H1 (cell line): ENCODE data around the gene ZCRB1. TPM values are rescaled to one million over a fixed set of nuclear protein-coding genes. Genes with fewer than 3 reads are reported as not detected.

Experiments
- CTCF ChIA-PET: fragments of 300-600 bp; sonication (Branson Sonifier 250); formaldehyde crosslinking; loops from one replicate; lab custom pipeline; 2021; ENCODE audit not compliant: partially characterized antibody; lab: Charles Lee
- POLR2A ChIA-PET: fragments of 300-600 bp; sonication (Branson Sonifier 250); formaldehyde crosslinking; loops from one replicate; lab custom pipeline; 2021; ENCODE audit warnings: inconsistent platforms; ENCODE audit not compliant: partially characterized antibody; lab: Charles Lee
- DNase-seq, 2 experiments: peaks; one replicate each; pipeline versions ENCODE4 v3.0.0 to v3.0.0-alpha.2; 2010 to 2022; ENCODE audit warnings: low spot score in 2 of 2, low read depth in 1 of 2, mixed read lengths in 1 of 2
- FAIRE-seq: peaks from 2 replicates; lab custom pipeline; 2011; peaks lifted over from hg19 to GRCh38; lab: Jason Lieb, UNC
- H2AFZ ChIP-seq: 2 replicates; pipeline ENCODE4 v1.8.1; 2012; ENCODE audit warnings: low read length, inconsistent platforms
- H2AK5ac ChIP-seq: 2 replicates; pipeline ENCODE4 v1.6.1; 2013; ENCODE audit warnings: low read depth, low read length
- H2BK120ac ChIP-seq: replicated peaks from 2 replicates; pipeline ENCODE3; 2013; ENCODE audit warnings: low read depth, low read length, inconsistent platforms
- H2BK12ac ChIP-seq: 2 replicates; pipeline ENCODE4 v1.6.1; 2013; ENCODE audit warnings: low read depth, low read length
- H2BK15ac ChIP-seq: 2 replicates; pipeline ENCODE4 v1.6.1; 2013; ENCODE audit warnings: low read length
- H2BK20ac ChIP-seq: 2 replicates; pipeline ENCODE4 v1.6.1; 2013; ENCODE audit warnings: low read length
- H2BK5ac ChIP-seq: 2 replicates; pipeline ENCODE4 v1.6.1; 2013; ENCODE audit warnings: low read depth, low read length
- H3K14ac ChIP-seq: 2 replicates; pipeline ENCODE4 v1.6.1; 2013; ENCODE audit warnings: inconsistent platforms; ENCODE audit not compliant: insufficient read length
- H3K18ac ChIP-seq: 2 replicates; pipeline ENCODE4 v1.6.1; 2013; ENCODE audit warnings: low read length; ENCODE audit errors: extremely low read depth
- H3K23ac ChIP-seq: 2 replicates; pipeline ENCODE4 v1.6.1; 2013; ENCODE audit warnings: inconsistent platforms; ENCODE audit not compliant: insufficient read length
- H3K23me2 ChIP-seq: 2 replicates; pipeline ENCODE4 v1.6.1; 2013; ENCODE audit warnings: low read depth, low read length
- H3K27ac ChIP-seq: 2 replicates; pipeline ENCODE4 v1.6.1; 2011; ENCODE audit warnings: low read depth, low read length, inconsistent platforms
- H3K27me3 ChIP-seq, 4 experiments: replicated peaks in 1 of 4; 1 replicate in 1 of 4; 2 replicates in 3 of 4; pipeline versions ENCODE4 v1.6.1 to v1.8.1; 2011 to 2013; ENCODE audit warnings: low read length in 3 of 4, mild to moderate bottlenecking in 3 of 4, inconsistent platforms in 2 of 4, mixed read lengths in 2 of 4, moderate library complexity in 1 of 4; ENCODE audit not compliant: control insufficient read depth in 3 of 4, insufficient read depth in 3 of 4; ENCODE audit errors: extremely low read depth in 1 of 4
- H3K36me3 ChIP-seq, 4 experiments: 2 replicates each; pipeline versions ENCODE4 v1.6.1 to v1.8.1; 2011 to 2013; ENCODE audit warnings: mild to moderate bottlenecking in 4 of 4, low read length in 3 of 4, moderate library complexity in 2 of 4, control low read depth in 1 of 4, inconsistent platforms in 1 of 4; ENCODE audit not compliant: insufficient read depth in 4 of 4, control insufficient read depth in 2 of 4
- H3K4ac ChIP-seq: replicated peaks from 2 replicates; pipeline ENCODE3; 2013; ENCODE audit warnings: low read length, low read depth, mixed read lengths, inconsistent platforms; ENCODE audit not compliant: insufficient read length
- H3K4me1 ChIP-seq, 4 experiments: replicated peaks in 1 of 4; 1 replicate in 1 of 4; 2 replicates in 3 of 4; pipeline versions ENCODE4 v1.6.1 to v1.8.1; 2011 to 2013; ENCODE audit warnings: low read length in 3 of 4, inconsistent platforms in 2 of 4, mixed read lengths in 1 of 4; ENCODE audit not compliant: insufficient read depth in 4 of 4, control insufficient read depth in 3 of 4
- H3K4me2 ChIP-seq, 2 experiments: 2 replicates each; pipeline versions ENCODE4 v1.6.1 to v1.8.1; 2011 to 2013; ENCODE audit warnings: low read depth in 2 of 2, low read length in 2 of 2, control low read depth in 1 of 2, inconsistent platforms in 1 of 2, mild to moderate bottlenecking in 1 of 2; ENCODE audit not compliant: insufficient read depth in 1 of 2
- H3K4me3 ChIP-seq, 4 experiments: fragments of 200-600, 300-600 bp in 1 of 4; sonication (generic), shearing (Covaris generic), sonication (Bioruptor Twin) in 1 of 4; 2 replicates each; pipeline versions ENCODE4 v1.5.1 to v1.8.1; 2011 to 2016; ENCODE audit warnings: low read length in 4 of 4, low read depth in 3 of 4, control low read depth in 2 of 4, inconsistent platforms in 2 of 4, mild to moderate bottlenecking in 2 of 4, mixed read lengths in 1 of 4, moderate library complexity in 1 of 4; ENCODE audit not compliant: insufficient read depth in 2 of 4; ENCODE audit errors: extremely low read depth in 1 of 4
- H3K56ac ChIP-seq: replicated peaks from 2 replicates; pipeline ENCODE3; 2013; ENCODE audit warnings: low read depth, mild to moderate bottlenecking, mixed read lengths, low read length, inconsistent platforms; ENCODE audit not compliant: insufficient read length
- H3K79me1 ChIP-seq: 2 replicates; pipeline ENCODE4 v1.6.1; 2013; ENCODE audit warnings: low read depth, low read length, control low read depth
- H3K79me2 ChIP-seq, 2 experiments: 2 replicates each; pipeline versions ENCODE4 v1.6.1 to v1.8.1; 2012 to 2013; ENCODE audit warnings: low read length in 2 of 2, mild to moderate bottlenecking in 2 of 2, inconsistent platforms in 1 of 2; ENCODE audit not compliant: insufficient read depth in 2 of 2, control insufficient read depth in 1 of 2
- H3K9ac ChIP-seq, 4 experiments: replicated peaks in 1 of 4; 1 replicate in 1 of 4; 2 replicates in 3 of 4; pipeline versions ENCODE4 v1.6.1 to v1.8.1; 2011 to 2013; ENCODE audit warnings: low read depth in 3 of 4, low read length in 3 of 4, control low read depth in 2 of 4, mild to moderate bottlenecking in 2 of 4, moderate library complexity in 2 of 4, inconsistent platforms in 1 of 4; ENCODE audit errors: extremely low read depth in 1 of 4
- H3K9me3 ChIP-seq, 2 experiments: 2 replicates each; pipeline versions ENCODE4 v1.6.1 to v1.8.1; 2012 to 2013; ENCODE audit warnings: mild to moderate bottlenecking in 2 of 2, moderate library complexity in 2 of 2, control low read depth in 1 of 2, inconsistent platforms in 1 of 2, low read depth in 1 of 2, low read length in 1 of 2, mixed read lengths in 1 of 2; ENCODE audit not compliant: insufficient read depth in 2 of 2
- H4K20me1 ChIP-seq, 2 experiments: replicated peaks in 1 of 2; 2 replicates each; pipeline versions ENCODE3 to v1.8.1; 2011 to 2013; ENCODE audit warnings: inconsistent platforms in 2 of 2, low read length in 2 of 2, mild to moderate bottlenecking in 1 of 2; ENCODE audit not compliant: insufficient read depth in 2 of 2, control insufficient read depth in 1 of 2
- H4K5ac ChIP-seq: 2 replicates; pipeline ENCODE4 v1.6.1; 2013; ENCODE audit warnings: low read length, low read depth, mixed read lengths, inconsistent platforms; ENCODE audit not compliant: insufficient read length
- H4K8ac ChIP-seq: 2 replicates; pipeline ENCODE4 v1.8.0; 2013; ENCODE audit warnings: mild to moderate bottlenecking, moderate library complexity, low read length, inconsistent platforms; ENCODE audit not compliant: insufficient read depth; ENCODE audit errors: extremely low read depth
- H4K91ac ChIP-seq: replicated peaks from 2 replicates; pipeline ENCODE3; 2013; ENCODE audit warnings: low read length, mixed read lengths, inconsistent platforms; ENCODE audit not compliant: insufficient read length
- EZH2 ChIP-seq: fragments of 200-600 bp; sonication (generic); IDR thresholded peaks from 2 replicates; pipeline ENCODE4 v1.7.1; 2012; ENCODE audit warnings: low read depth, mild to moderate bottlenecking, moderate library complexity, low read length, inconsistent platforms; ENCODE audit not compliant: severe bottlenecking
- SP2 ChIP-seq: IDR thresholded peaks from 2 replicates; pipeline ENCODE4 v1.6.1; 2012; ENCODE audit warnings: mild to moderate bottlenecking, low read length, inconsistent platforms
- WGBS, 2 experiments: shearing (Covaris generic) in 1 of 2; methylation state at CpG; one replicate each; pipeline versions ENCODE4 v1.1.6 to v1.1.7; 2013 to 2015; ENCODE audit warnings: low lambda C conversion rate in 2 of 2, mixed read lengths in 2 of 2, inconsistent platforms in 1 of 2, low coverage in 1 of 2, missing lambda C conversion rate in 1 of 2; ENCODE audit not compliant: insufficient replicate concordance in 2 of 2, insufficient coverage in 1 of 2, insufficient read length in 1 of 2; ENCODE audit errors: extremely low coverage in 1 of 2, missing lambda C conversion rate in 1 of 2; 5-methylcytosine and 5-hydroxymethylcytosine counted together
- polyA plus RNA-seq, 7 experiments: library from polyadenylated mRNA; depleted of rRNA in 3 of 7; stranded (reverse) in 5 of 7; unstranded in 2 of 7; fragments of >200 nt in 5 of 7; fragments of 200-250 nt in 2 of 7; gene quantifications; 1 replicate in 5 of 7; 2 replicates in 1 of 7; 4 replicates in 1 of 7; pipeline versions ENCODE4 v1.2.1 to v1.2.3, GENCODE V29; 2011 to 2013; ENCODE audit warnings: missing spikeins in 2 of 7, mixed read lengths in 2 of 7
- total RNA-seq: library from RNA; stranded (reverse); fragmentation: NEBNext Ultra II Directional; extraction: Animal tissue kit (Norgen Biotek cat#: 25700); gene quantifications from 2 replicates; pipeline ENCODE4 v1.2.1, GENCODE V29; 2021

ZCRB1 gene
- total and polyA plus RNA-seq, 2 of the 8 experiments (the other 6 are each of a cell fraction or from before 2014, with no cell fraction given) = 22.0 to 52.5 TPM

DNA sequence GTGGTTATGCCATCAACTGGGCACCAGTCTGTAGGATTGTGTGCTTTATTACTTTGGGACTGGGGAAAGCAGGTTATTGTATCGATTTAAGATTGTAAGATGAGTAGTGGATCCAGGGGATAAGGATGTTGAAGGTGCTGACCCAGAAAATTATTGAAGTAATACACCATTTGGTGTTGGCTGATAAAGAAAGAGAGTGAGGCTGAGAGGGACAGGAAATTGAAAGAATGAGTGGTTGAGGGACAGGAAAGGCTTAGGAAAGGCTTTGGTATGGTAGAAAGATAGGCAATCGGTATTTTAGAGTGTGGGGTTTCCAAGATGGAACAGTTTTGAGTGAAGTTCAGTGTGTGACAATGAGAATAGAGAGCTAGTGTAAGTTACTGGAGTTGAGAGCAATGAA, 12.4 kb upstream of the ZCRB1 start:
- no peak overlapping the region; a peak in 1 of 7 replicates for H3K9ac ChIP-seq
- peaks cover 0 to 16% (median 6%) of the 10 kb centered on the region in 4 experiments; a peak in 5 of 8 replicates for H3K36me3 ChIP-seq
- no peak overlapping the region for H3K18ac ChIP-seq
- no peaks in the 10 kb centered on the region for H3K23me2 ChIP-seq
- no peak overlapping the region for H3K14ac ChIP-seq
- no peak overlapping the region for H4K91ac ChIP-seq
- no peak overlapping the region for H3K4ac ChIP-seq
- H2AFZ ChIP-seq = no peak overlapping the region
- no peak overlapping the region for H3K56ac ChIP-seq
- no peak overlapping the region for H2BK120ac ChIP-seq
- ChIA-PET CTCF (interaction anchor here (1.9 kb wide), 1 partner anchor 212 kb away, joined by 5 read pairs; no protein-coding TSS in a partner anchor), POLR2A (interaction anchor here (1.2 kb wide), 1 partner anchor 11 kb away, joined by 3 read pairs; no protein-coding TSS in a partner anchor)
- no peak overlapping the region for H2BK20ac ChIP-seq
- H3K79me2 ChIP-seq = peaks cover 0 to 81% of the 10 kb centered on the region in 2 experiments; a peak in 3 of 4 replicates
- H2BK12ac ChIP-seq = no peak overlapping the region
- no peaks in the 10 kb centered on the region for H3K4me1 ChIP-seq
- DNase-seq (no peak), FAIRE-seq (no peak)
- H2BK15ac ChIP-seq = no peak overlapping the region
- TF ChIP-seq EZH2 (no peak), SP2 (no peak)
- no peak overlapping the region for H4K8ac ChIP-seq
- no peak overlapping the region for H3K4me3 ChIP-seq
- no peak overlapping the region for H2AK5ac ChIP-seq
- no peak overlapping the region for H2BK5ac ChIP-seq
- H3K79me1 ChIP-seq = peaks cover 4% of the 10 kb centered on the region; the same call in 1 of the 2 replicates
- H4K20me1 ChIP-seq = peaks cover 2 to 4% of the 10 kb centered on the region in 2 experiments
- no peaks in the 10 kb centered on the region for H3K9me3 ChIP-seq
- no peaks in the 10 kb centered on the region for H3K27me3 ChIP-seq
- H3K4me2 ChIP-seq = no peak overlapping the region
- 88% methylated on average over 2 of the region's 2 CpGs; no CpG with 5 or more reads in 1 of the 2 experiments for whole genome bisulfite sequencing, 2 experiments
- no peak overlapping the region for H3K23ac ChIP-seq
- no peak overlapping the region for H4K5ac ChIP-seq
- H3K27ac ChIP-seq = no peak overlapping the region
